Measurements from ENCODE around the gene GSG1. TPM values are rescaled to one million over a fixed set of nuclear protein-coding genes. Genes with fewer than 3 reads are reported as not detected.

GSG1 gene
- total RNA-seq, 1 experiment from 2014 or later, result not detected

DNA sequence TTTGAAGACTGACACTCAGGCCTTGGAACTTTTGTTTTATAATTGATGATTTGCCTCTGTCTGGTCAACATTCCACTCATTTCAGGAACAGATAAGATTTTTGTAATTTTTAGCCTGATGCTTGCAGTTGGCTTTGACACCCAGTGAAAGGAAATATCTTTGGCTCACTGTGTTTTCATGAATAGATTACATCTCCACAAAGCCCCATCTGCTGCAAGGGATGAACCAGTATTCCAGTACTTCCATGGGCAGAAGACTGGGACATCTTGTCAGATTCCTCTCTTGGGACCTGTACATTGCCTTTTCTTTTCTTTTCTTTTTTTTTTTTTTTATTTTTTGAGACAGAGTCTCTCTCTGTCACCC is 28.4 kb downstream of the GSG1 start:
- ChIA-PET RAD21 (ENCODE audit: low non-redundant PET in 1 of 2, low total read pairs in 2 of 2, uncharacterized antibody in 2 of 2, unreplicated experiment in 2 of 2) (no interaction called here), CTCF (no interaction called here), POLR2A (no interaction called here)
- Histone ChIP-seq H2AFZ (ENCODE audit: low read depth, low read length, poor library complexity, severe bottlenecking) (no peak overlapping the region), H3K4me3 (replicated peaks in 1 of 2; ENCODE audit: low read depth in 1 of 2, low read length in 2 of 2) (no peak overlapping the region), H4K20me1 (ENCODE audit: insufficient read depth) (no peaks in the 10 kb centered on the region), H3K4me2 (ENCODE audit: low read length) (no peak overlapping the region), H3K27ac (ENCODE audit: low read depth, low read length) (no peak overlapping the region), H3K9me2 (ENCODE audit: insufficient read depth) (no peaks in the 10 kb centered on the region), H3K9ac (ENCODE audit: low read length) (no peak overlapping the region), H3K36me3 (ENCODE audit: control insufficient read depth in 1 of 2, insufficient read depth in 2 of 2, low read length in 2 of 2) (no peaks in the 10 kb centered on the region), H3K79me2 (ENCODE audit: insufficient read depth, low read length) (no peaks in the 10 kb centered on the region), H3K27me3 (ENCODE audit: insufficient read depth, low read length) (no peaks in the 10 kb centered on the region), H3K9me3 (ENCODE audit: control insufficient read depth in 1 of 2, insufficient read depth in 1 of 2, low read depth in 1 of 2, low read length in 2 of 2) (no peaks in the 10 kb centered on the region), H3K4me1 (ENCODE audit: control insufficient read depth in 1 of 2, insufficient read depth in 2 of 2, low read length in 2 of 2) (no peaks in the 10 kb centered on the region)
- intact Hi-C loops (cut with micrococcal nuclease), result no loop called here
- no TSS peak for BruUV-seq (replicated peaks)
- DNase-seq (ENCODE audit: low read depth, low spot score) (no peak), ATAC-seq (no peak)
- TF ChIP-seq SIN3A (IDR thresholded peaks at IDR 0.05; ENCODE audit: low read depth) (no peak), POLR2AphosphoS5 (IDR thresholded peaks at IDR 0.05; ENCODE audit: low read depth, low read length) (no peak), SRF (IDR thresholded peaks at IDR 0.05; ENCODE audit: low read depth) (no peak), ELF1 (IDR thresholded peaks at IDR 0.05; ENCODE audit: borderline replicate concordance, low read depth) (no peak), EGR1 (IDR thresholded peaks at IDR 0.05; ENCODE audit: low read depth) (no peak), EZH2phosphoT487 (IDR thresholded peaks at IDR 0.05; ENCODE audit: borderline replicate concordance) (no peak), CBX3 (IDR thresholded peaks at IDR 0.05; ENCODE audit: low read depth) (no peak), EZH2 (IDR thresholded peaks at IDR 0.05) (no peak)

GRCh38 chr12:13074396-13075117 is 28.9 kb downstream of the GSG1 start:
- RAD21 ChIA-PET (ENCODE audit: low non-redundant PET in 1 of 2, low total read pairs in 2 of 2, uncharacterized antibody in 2 of 2, unreplicated experiment in 2 of 2), result no interaction called here
- no peaks in the 10 kb centered on the region for H3K9me2 ChIP-seq (ENCODE audit: insufficient read depth)
- POLR2A ChIA-PET, result no interaction called here

More at GRCh38 chr12:13074396-13075117, 28.9 kb downstream of the GSG1 start:
- Histone ChIP-seq H3K4me1 (ENCODE audit: control insufficient read depth in 1 of 2, insufficient read depth in 2 of 2, low read length in 2 of 2) (no peaks in the 10 kb centered on the region), H3K4me2 (ENCODE audit: low read length) (no peak overlapping the region), H3K9ac (ENCODE audit: low read length) (no peak overlapping the region), H2AFZ (ENCODE audit: low read depth, low read length, poor library complexity, severe bottlenecking) (no peak overlapping the region), H4K20me1 (ENCODE audit: insufficient read depth) (no peaks in the 10 kb centered on the region), H3K79me2 (ENCODE audit: insufficient read depth, low read length) (no peaks in the 10 kb centered on the region), H3K36me3 (ENCODE audit: control insufficient read depth in 1 of 2, insufficient read depth in 2 of 2, low read length in 2 of 2) (0 out of 4 replicates have a peak, but pooled peaks cover 0 to 3% of the 10 kb centered on the region in 2 experiments), H3K9me3 (ENCODE audit: control insufficient read depth in 1 of 2, insufficient read depth in 1 of 2, low read depth in 1 of 2, low read length in 2 of 2) (no peaks in the 10 kb centered on the region), H3K27me3 (ENCODE audit: insufficient read depth, low read length) (no peaks in the 10 kb centered on the region), H3K27ac (ENCODE audit: low read depth, low read length) (no peak overlapping the region), H3K4me3 (replicated peaks in 1 of 2; ENCODE audit: low read depth in 1 of 2, low read length in 2 of 2) (no peak overlapping the region)
- intact Hi-C loops (cut with micrococcal nuclease), result no loop called here
- CTCF ChIA-PET, result no interaction called here
- DNase-seq (ENCODE audit: low read depth, low spot score) (no peak), ATAC-seq (no peak)
- BruUV-seq (replicated peaks), result no TSS peak
- TF ChIP-seq ELF1 (IDR thresholded peaks at IDR 0.05; ENCODE audit: borderline replicate concordance, low read depth), result no peak
- TF ChIP-seq SP1 (IDR thresholded peaks at IDR 0.05; ENCODE audit: low read depth), result no peak
- no peak for TF ChIP-seq FOSL1 (IDR thresholded peaks at IDR 0.05; ENCODE audit: low read depth)
